Colon (tissue), 2 donors: ENCODE measurements around the gene NUBP2.

ENCODE experiments used
- FAIRE-seq: peaks from 2 replicates; lab custom pipeline; 2012; peaks lifted over from hg19 to GRCh38; lab: Jason Lieb, UNC
- donor health status: control.
- donor health status: control.

Gene NUBP2

GRCh38 chr16:1759511-1759910 lies 23.2 kb upstream of the NUBP2 start:
- FAIRE-seq, result no peak

GRCh38 chr16:1760911-1761310 lies 21.8 kb upstream of the NUBP2 start:
- FAIRE-seq, result no peak

GRCh38 chr16:1761751-1762150 lies 21.0 kb upstream of the NUBP2 start:
- FAIRE-seq, result no peak

GRCh38 chr16:1762196-1762878 lies 20.4 kb upstream of the NUBP2 start:
- no peak for FAIRE-seq

- FAIRE-seq, result no peak
Measured at GRCh38 chr16:1762879-1763520, 19.8 kb upstream of the NUBP2 start.

- FAIRE-seq, result no peak
Measured at GRCh38 chr16:1763521-1764511, 18.9 kb upstream of the NUBP2 start.

- no peak for FAIRE-seq
Measured at GRCh38 chr16:1764971-1765370, 17.8 kb upstream of the NUBP2 start.

GRCh38 chr16:1765826-1766225 lies 16.9 kb upstream of the NUBP2 start:
- FAIRE-seq, result no peak

- FAIRE-seq, result no peak
Measured at GRCh38 chr16:1766231-1766630, 16.5 kb upstream of the NUBP2 start.

GRCh38 chr16:1766701-1767100 lies 16.1 kb upstream of the NUBP2 start:
- no peak for FAIRE-seq

GRCh38 chr16:1767116-1767994 lies 15.4 kb upstream of the NUBP2 start:
- no peak for FAIRE-seq

GRCh38 chr16:1768061-1768766 lies 14.5 kb upstream of the NUBP2 start:
- no peak for FAIRE-seq

- FAIRE-seq, result no peak
Measured at GRCh38 chr16:1768767-1769401, 13.9 kb upstream of the NUBP2 start.

GRCh38 chr16:1769402-1770300 lies 13.1 kb upstream of the NUBP2 start:
- no peak for FAIRE-seq

GRCh38 chr16:1770328-1771187 lies 12.2 kb upstream of the NUBP2 start:
- FAIRE-seq, result no peak

- no peak for FAIRE-seq
Measured at GRCh38 chr16:1771188-1771863, 11.4 kb upstream of the NUBP2 start, which contains the start of gene NME3. TSS of gene NME3 (minus strand) at chr16:1771543. CDS start at chr16:1771534, 9 bp downstream.

- FAIRE-seq, result no peak
Measured at GRCh38 chr16:1771864-1772361, 10.8 kb upstream of the NUBP2 start.
